Breast epithelium (tissue), 4 donors: ENCODE data around the gene DOCK10. TPM values are rescaled to one million over a fixed set of nuclear protein-coding genes. Genes with fewer than 3 reads are reported as not detected.

Experiments used
- DNase-seq, 2 donors: peaks; one replicate each; pipeline ENCODE4 v3.0.0-alpha.2; 2019; ENCODE audit warnings: low spot score in 2 of 2
- H3K27ac ChIP-seq, 2 donors: fragments of 200-600 bp; sonication (generic) in 1 of 2; one replicate each; pipeline ENCODE4 v1.5.1; 2016 to 2019; ENCODE audit warnings: mild to moderate bottlenecking in 1 of 2
- H3K27me3 ChIP-seq, 2 donors: fragments of 200-600 bp; sonication (generic) in 1 of 2; one replicate each; pipeline versions ENCODE4 v1.5.1 to v1.6.0; 2017 to 2019; ENCODE audit warnings: control low read depth in 1 of 2, mild to moderate bottlenecking in 1 of 2
- H3K36me3 ChIP-seq: fragments of 200-600 bp; one replicate; pipeline ENCODE4 v1.5.1; 2019
- H3K4me1 ChIP-seq, 2 donors: fragments of 200-600 bp; sonication (generic); one replicate each; pipeline ENCODE4 v1.5.1; 2016 to 2019; ENCODE audit warnings: control low read depth in 1 of 2
- H3K4me3 ChIP-seq, 3 donors: fragments of 200-600 bp; sonication (generic); 1 replicate in 2 of 3; 2 replicates in 1 of 3; pipeline ENCODE4 v1.5.1; 2016 to 2019; ENCODE audit warnings: mild to moderate bottlenecking in 3 of 3, moderate library complexity in 2 of 3
- H3K9me3 ChIP-seq, 2 donors: fragments of 200-600 bp; sonication (generic) in 1 of 2; one replicate each; pipeline ENCODE4 v1.5.1; 2016 to 2019; ENCODE audit warnings: control low read depth in 1 of 2
- CTCF ChIP-seq, 3 donors: fragments of 450-650 bp; IDR thresholded peaks; one replicate each; pipeline ENCODE4 v1.5.1; 2016 to 2017; ENCODE audit warnings: antibody characterized with exemption in 3 of 3, mild to moderate bottlenecking in 3 of 3, moderate library complexity in 3 of 3
- POLR2A ChIP-seq: fragments of 450-650 bp; IDR thresholded peaks from one replicate; pipeline ENCODE4 v1.6.1; 2016; ENCODE audit warnings: antibody characterized with exemption, mild to moderate bottlenecking, moderate library complexity
- POLR2AphosphoS5 ChIP-seq, 3 donors: sonication (generic); formaldehyde crosslinking; IDR thresholded peaks; one replicate each; pipeline ENCODE4 v1.6.1; 2017; ENCODE audit warnings: antibody characterized with exemption in 3 of 3
- intact Hi-C: fragments of 100-400 bp; cut with DNase I; formaldehyde crosslinking; loops from one replicate; pipeline ENCODE4 v1.15.1; 2023; ENCODE audit warnings: low total_unique reads
- total RNA-seq, 3 donors: library from RNA; depleted of rRNA; stranded (reverse); fragments of >200 nt; gene quantifications; one replicate each; pipeline ENCODE4 v1.1.0, GENCODE V29; 2016

Gene DOCK10
- total RNA-seq, 3 donors from 2014 or later: 13.8 to 23.9 (median 15.4) TPM

GRCh38 chr2:224764565-224765236, 277.6 kb downstream of the DOCK10 start:
- TF ChIP-seq CTCF (IDR thresholded peaks at IDR 0.05): no peak
- no peak for TF ChIP-seq POLR2AphosphoS5 (IDR thresholded peaks at IDR 0.05)
- TF ChIP-seq POLR2A: no peak
- H3K4me1 ChIP-seq: no peaks in the 10 kb centered on the region
- H3K27me3 ChIP-seq: no peaks in the 10 kb centered on the region
- no peak overlapping the region for H3K4me3 ChIP-seq
- H3K27ac ChIP-seq: no peak overlapping the region
- intact Hi-C loops: no loop called here
- H3K36me3 ChIP-seq: no peaks in the 10 kb centered on the region
- H3K9me3 ChIP-seq: no peaks in the 10 kb centered on the region
- no peak for DNase-seq

GRCh38 chr2:224757934-224758548, 284.2 kb downstream of the DOCK10 start:
- Histone ChIP-seq H3K4me3 (no peak overlapping the region), H3K27ac (no peak overlapping the region), H3K36me3 (no peaks in the 10 kb centered on the region), H3K4me1 (no peaks in the 10 kb centered on the region), H3K9me3 (peaks cover 12 to 26% of the 10 kb centered on the region in 2 donors), H3K27me3 (no peaks in the 10 kb centered on the region)
- intact Hi-C loops: no loop called here
- DNase-seq: no peak
- TF ChIP-seq CTCF (IDR thresholded peaks at IDR 0.05) (no peak), POLR2A (no peak), POLR2AphosphoS5 (IDR thresholded peaks at IDR 0.05) (no peak)

- H3K27me3 ChIP-seq: no peaks in the 10 kb centered on the region
- no peak for TF ChIP-seq POLR2A
- no peak for TF ChIP-seq CTCF (IDR thresholded peaks at IDR 0.05)
- TF ChIP-seq POLR2AphosphoS5 (IDR thresholded peaks at IDR 0.05): no peak
- H3K4me3 ChIP-seq: no peak overlapping the region
Measured at GRCh38 chr2:224753743-224754540, 288.3 kb downstream of the DOCK10 start.

GRCh38 chr2:224751996-224752698, 290.1 kb downstream of the DOCK10 start:
- H3K27me3 ChIP-seq: no peaks in the 10 kb centered on the region
- TF ChIP-seq POLR2A (no peak), CTCF (IDR thresholded peaks at IDR 0.05) (no peak)
- no peak overlapping the region for H3K4me3 ChIP-seq
- intact Hi-C loops: no loop called here
- peaks cover 0 to 4% of the 10 kb centered on the region in 2 donors for H3K9me3 ChIP-seq
- no peak overlapping the region for H3K27ac ChIP-seq
- no peak for DNase-seq
- H3K4me1 ChIP-seq: no peaks in the 10 kb centered on the region
- H3K36me3 ChIP-seq: no peaks in the 10 kb centered on the region

More at GRCh38 chr2:224753743-224754540, 288.3 kb downstream of the DOCK10 start:
- intact Hi-C loops: no loop called here
- DNase-seq: no peak
- Histone ChIP-seq H3K9me3 (peaks cover 12 to 22% of the 10 kb centered on the region in 2 donors), H3K27ac (peak overlapping the region in 1 of 2 donors; percentile 1), H3K36me3 (no peaks in the 10 kb centered on the region), H3K4me1 (no peaks in the 10 kb centered on the region)
